Erythroblast (primary cell): ENCODE data around the gene SLC12A9.
"Not testable (repeated sequence)": the region's sequence is repeated elsewhere in the genome, so short reads cannot be mapped to it uniquely, and the experiment has no call there.

ENCODE experiments used
- DNase-seq, 2 experiments: peaks; one replicate each; lab custom pipeline; 2025; lab: John Stamatoyannopoulos, UW
- GATA1 ChIP-seq: IDR thresholded peaks from 2 replicates; pipeline ENCODE4 v1.6.1; 2011; ENCODE audit warnings: low read depth, mild to moderate bottlenecking, control low read depth, low read length, moderate library complexity
- POLR2A ChIP-seq: IDR thresholded peaks from 2 replicates; pipeline ENCODE4 v1.6.1; 2011; ENCODE audit warnings: mild to moderate bottlenecking, low read length

SLC12A9 gene, protein sequence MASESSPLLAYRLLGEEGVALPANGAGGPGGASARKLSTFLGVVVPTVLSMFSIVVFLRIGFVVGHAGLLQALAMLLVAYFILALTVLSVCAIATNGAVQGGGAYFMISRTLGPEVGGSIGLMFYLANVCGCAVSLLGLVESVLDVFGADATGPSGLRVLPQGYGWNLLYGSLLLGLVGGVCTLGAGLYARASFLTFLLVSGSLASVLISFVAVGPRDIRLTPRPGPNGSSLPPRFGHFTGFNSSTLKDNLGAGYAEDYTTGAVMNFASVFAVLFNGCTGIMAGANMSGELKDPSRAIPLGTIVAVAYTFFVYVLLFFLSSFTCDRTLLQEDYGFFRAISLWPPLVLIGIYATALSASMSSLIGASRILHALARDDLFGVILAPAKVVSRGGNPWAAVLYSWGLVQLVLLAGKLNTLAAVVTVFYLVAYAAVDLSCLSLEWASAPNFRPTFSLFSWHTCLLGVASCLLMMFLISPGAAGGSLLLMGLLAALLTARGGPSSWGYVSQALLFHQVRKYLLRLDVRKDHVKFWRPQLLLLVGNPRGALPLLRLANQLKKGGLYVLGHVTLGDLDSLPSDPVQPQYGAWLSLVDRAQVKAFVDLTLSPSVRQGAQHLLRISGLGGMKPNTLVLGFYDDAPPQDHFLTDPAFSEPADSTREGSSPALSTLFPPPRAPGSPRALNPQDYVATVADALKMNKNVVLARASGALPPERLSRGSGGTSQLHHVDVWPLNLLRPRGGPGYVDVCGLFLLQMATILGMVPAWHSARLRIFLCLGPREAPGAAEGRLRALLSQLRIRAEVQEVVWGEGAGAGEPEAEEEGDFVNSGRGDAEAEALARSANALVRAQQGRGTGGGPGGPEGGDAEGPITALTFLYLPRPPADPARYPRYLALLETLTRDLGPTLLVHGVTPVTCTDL

DNA sequence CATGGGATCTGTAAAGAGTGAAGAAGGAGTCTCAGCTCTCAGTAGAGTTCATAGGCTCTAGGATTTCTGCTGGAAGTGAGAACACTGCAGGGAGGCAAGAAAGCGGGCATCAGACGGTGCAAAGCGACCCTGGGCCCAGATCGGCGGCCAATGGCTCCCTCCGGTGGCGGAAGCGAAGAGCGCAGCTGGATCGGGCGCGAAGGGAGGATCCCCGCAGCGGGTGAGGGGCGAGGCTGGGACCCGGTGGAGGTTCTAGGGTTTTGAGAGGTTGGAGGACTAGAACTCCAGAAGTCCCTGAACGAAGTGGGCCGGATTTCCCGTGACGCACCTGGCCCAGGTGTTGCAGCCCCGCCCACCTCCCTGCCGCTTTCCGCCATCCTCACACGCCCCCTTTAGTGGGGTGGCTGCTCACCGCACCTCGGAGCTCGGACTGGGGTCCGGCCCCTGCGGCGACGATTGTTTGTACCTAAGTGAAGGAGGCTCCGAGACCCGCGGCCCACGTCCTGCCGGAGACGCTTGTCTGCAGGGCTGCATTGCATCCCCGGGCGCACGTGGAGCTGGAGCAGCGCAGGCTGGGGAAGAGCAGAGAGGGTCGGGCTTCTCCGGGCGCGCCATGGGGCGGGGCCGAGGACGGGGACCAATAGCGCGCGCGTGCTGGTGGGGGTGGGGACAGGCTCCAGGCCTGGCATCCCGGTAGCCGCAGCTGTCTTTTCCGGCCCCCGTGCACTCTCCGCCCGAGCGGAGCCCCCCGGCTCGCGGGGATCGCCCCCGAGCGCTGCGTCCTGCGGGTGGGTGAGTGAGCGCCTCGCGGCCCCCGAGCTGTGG, at the start of gene SLC12A9:
SLC12A9 (plus strand) TSS at position 666 of the 825 bp plus-strand sequence. CDS start 1,485 bp downstream, outside the sequence.
- DNase-seq = peak; percentile 83 to 86
- TF ChIP-seq GATA1 = no peak
- no peak for TF ChIP-seq POLR2A

DNA sequence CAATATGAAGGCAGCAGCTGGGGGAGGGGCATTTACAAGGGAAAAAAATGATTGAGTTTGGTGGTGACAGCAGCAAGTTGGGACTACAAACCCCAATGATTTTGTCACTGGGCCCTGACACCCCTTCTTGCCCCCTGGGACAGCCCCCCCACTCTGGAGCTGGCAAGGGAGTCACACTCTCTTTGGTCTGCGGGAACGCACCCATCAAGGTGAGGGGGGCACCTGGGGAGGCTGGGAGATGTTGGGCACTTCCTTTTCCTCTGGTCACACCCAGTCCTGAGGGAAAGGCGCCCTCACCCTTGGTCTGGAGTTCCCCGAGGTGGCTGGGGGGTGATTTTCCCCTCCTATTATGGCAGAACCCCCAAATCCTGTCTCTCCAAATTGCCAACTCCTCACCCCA, 49.6 kb upstream of the SLC12A9 start:
- no peak for DNase-seq
- TF ChIP-seq GATA1 = no peak
- TF ChIP-seq POLR2A = no peak

DNA sequence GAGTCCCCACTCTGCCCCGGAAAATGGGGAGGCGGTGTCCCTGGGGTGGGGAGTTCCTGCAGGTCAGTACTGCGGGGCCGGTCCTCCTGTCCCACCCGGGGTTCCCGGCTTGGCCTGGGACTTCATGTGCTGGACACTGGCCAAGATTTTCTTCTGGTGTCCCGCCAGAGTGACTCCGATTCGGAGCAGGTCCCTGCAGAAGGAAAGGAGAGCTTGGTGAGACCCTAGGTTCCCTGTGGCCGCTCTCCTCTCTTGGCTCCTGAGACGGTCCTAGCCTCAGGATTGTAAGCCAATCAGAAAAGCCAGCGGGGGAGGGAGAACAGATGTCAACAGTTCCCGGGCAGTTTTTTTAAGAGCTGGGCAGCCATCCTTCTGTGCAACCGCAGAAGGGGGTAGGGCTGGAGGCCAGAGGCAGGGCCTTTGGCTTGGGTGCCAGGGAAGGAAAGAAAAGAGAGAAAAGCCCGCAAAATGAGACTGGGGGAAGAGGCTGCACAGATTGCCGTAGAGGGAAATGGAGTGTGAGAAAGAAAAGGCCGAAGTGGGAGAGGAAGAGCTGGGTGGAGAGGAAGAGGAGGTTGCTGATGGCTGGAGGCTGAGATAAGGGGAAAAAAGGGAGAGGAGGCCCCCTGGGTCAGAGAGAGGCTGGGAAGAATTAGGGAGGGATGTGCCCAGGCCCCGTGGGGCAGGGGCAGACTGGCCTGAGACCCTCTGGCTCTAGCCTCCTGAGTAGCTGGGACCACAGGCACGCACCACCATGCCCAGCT, 48.9 kb upstream of the SLC12A9 start:
- peak; percentile 23 for TF ChIP-seq POLR2A
- TF ChIP-seq GATA1 = no peak
- peak; percentile 71 to 74 for DNase-seq

DNA sequence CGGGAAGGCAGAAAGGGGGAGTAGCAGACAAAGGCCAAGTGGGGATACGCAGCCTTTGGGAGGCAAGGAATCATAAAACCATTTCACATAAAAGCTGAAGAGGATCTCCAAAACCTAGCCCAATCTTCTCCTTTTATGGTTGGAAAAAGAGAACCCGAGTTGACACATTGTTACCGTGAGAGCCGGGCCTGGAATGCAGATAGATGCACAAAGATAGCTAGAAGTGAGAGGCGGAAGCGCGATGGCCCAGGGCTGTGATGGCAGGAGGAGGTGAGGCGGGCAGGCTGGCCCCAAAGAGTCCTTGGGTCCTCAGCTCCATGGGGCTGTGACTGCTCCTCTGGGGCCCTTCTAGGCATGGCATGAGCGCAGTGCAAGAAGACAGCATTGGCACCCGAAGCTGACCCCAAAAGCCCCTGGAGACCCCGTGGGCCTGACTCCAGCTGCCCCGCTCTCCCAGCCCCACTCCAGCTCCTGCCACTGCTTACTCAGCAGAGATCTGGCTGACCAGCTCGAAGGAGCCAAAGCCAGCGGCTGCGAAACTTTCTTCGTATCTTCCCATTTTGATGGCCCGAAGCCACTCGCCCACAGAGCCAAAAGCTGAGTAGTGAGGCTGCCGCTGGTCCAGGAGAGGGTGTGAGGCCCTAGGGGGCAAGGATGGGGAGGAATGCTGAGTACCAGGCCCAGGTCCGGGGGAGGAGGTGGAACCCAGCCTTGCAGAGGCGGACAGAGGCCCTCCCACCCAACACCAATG, 47.7 kb upstream of the SLC12A9 start:
- no peak for TF ChIP-seq POLR2A
- TF ChIP-seq GATA1 = no peak
- DNase-seq = no peak

DNA sequence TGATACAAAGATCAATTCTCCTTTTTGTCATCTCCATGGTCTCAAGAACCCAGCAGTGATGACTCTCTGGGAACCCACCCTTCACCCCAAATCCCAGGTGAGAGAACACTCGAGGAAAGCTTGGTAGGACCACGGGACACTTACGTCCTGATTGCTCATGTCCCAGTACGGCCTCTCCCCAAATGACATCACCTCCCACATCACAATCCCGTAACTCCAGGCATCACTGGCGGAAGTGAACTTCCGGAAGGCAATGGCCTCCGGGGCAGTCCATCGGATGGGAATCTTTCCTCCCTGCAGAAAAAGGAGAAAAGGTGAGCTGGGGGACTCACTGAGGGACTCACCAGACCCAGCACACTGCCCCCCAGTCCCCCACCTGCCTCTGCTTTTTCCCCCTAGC, 46.2 kb upstream of the SLC12A9 start:
- TF ChIP-seq POLR2A (no peak), GATA1 (no peak)
- DNase-seq = no peak

DNA sequence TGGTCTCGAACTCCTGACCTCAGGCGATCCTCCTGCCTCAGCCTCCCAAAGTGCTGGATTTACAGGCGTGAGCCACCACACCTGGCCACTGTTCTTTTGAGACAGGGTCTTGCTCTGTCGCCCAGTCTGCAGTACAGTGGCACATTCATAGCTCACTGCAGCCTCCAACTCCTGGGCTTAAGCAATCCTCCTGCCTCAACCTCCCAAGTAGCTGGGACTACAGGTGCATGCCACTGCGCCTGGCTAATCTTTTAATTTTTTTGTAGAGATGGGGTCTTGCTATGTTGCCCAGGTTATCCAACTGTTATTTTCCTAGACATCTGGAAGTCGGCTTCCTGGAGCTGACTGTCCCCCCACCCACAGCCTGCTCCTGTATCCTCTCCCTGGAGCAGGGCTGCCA, 45.6 kb upstream of the SLC12A9 start:
- DNase-seq = not testable (repeated sequence)

DNA sequence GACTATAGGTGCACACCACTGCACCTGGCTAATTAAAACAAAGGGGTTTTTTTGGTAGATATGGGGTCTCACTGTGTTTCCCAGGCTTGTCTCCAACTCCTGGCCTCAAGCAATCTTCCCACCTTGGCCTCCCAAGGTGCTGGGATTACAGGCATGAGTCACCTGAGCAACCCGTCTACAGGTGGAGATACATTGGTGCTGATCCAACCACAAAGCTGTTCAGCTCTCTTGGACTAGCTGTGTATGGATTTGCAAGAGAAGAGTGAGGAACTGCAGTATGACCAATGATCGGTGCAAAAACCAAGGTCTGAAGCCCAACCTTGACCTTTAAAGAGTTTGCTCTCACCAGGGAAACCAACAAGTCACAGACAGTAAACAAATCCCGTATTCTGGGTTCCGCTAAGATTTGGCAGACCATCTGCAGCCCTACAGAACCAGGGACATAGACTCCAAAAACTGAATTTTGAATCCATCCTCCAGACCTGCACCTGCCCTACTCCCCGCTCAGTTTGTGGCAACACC, 44.1 kb upstream of the SLC12A9 start:
- no peak for TF ChIP-seq POLR2A
- no peak for TF ChIP-seq GATA1
- DNase-seq = no peak

DNA sequence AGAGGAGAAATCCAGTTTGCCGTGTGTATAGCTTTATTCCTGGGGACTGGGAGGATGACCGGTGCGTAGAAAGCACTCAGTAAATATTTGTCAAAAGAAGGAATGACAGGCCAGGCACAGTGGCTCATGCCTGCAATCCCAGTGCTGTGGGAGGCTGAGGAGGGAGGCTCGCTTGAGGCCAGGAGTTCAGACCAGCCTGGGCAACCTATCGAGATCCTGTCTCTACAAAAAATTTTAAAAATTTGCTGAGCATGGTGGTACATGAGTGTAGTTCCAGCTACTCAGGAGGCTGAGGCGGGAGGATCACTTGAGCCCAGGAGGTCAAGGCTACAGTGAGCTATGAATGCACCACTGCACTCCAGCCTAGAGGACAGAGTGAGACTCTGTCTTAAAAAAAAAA, 41.0 kb upstream of the SLC12A9 start:
- no peak for DNase-seq
- no peak for TF ChIP-seq GATA1
- TF ChIP-seq POLR2A = no peak

DNA sequence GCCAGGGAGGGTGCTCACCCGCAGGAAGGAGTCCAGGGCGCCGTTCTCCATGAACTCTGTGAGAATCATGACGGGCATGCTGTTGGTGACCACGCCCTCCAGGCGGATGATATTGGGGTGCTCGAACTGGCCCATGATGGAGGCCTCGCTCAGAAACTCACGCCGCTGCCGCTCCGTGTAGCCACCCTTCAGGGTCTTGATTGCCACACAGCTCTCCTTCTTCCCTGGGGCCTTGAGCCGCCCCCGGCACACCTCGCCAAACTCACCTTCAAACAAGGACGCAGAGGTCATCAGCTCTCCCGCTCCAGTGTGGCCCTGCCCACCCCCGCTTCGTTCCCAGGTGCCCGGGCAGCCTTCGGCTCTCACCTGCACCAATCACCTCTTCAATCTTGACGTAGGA, 39.8 kb upstream of the SLC12A9 start:
- no peak for DNase-seq
- TF ChIP-seq POLR2A (no peak), GATA1 (no peak)

DNA sequence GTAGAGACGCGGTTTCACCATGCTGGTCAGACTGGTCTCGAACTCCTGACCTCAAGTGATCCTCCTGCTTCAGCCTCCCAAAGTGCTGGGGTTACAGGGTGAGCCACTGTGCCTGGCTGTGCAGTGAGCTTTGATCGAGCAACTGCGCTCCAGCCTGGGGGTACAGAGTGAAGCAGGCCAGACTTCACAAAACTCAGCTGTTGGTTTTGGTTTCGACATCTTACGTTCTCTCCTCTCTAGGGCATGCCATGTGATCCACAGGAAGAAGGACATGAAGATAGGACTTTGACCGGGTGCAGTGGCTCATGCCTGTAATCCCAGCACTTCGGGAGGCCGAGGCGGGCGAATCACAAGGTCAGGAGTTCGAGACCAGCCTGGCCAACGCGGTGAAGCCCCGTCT, 36.0 kb upstream of the SLC12A9 start:
- not testable (repeated sequence) for DNase-seq

DNA sequence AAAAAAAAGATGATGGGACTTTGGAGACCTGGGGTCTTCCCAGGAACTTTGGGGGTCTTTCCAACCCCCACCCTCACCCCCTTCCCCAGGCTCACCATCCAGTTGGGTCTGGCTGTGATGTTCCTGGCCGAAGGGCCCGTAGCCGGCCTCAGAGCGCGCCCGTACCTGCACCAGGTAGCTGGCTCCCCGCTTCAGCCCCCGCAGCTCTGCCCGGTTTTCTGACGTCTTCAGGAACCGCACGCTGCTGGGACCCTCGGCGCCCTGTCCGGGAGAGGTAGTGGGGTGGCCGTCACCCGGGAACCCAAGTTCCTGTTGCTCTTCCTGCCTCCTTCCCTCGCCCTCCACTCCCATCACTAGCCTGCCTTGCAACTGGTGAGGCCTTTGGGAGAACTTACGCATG, 35.4 kb upstream of the SLC12A9 start:
- DNase-seq = no peak
- TF ChIP-seq POLR2A = no peak
- TF ChIP-seq GATA1 = no peak

DNA sequence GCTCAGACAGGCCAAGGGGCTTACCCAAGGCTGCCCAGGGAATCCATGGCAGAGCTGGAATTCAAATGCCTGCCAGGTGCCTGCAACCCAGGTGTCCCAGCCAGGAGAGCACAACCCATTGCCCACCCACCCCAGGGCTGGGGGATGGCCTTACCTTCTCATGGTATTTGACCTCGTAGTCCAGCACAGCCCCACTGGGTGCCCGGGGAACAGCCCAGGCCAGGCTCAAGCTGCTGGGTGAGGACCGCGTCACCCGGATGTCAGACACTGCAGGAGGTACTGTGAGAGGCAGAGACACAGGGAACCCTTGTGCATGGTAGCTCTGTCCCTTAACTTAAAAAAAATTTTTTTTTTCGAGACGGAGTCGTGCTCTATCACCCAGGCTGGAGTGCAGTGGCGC, 34.1 kb upstream of the SLC12A9 start:
- TF ChIP-seq GATA1 (no peak), POLR2A (no peak)
- no peak for DNase-seq
